Choroid plexus epithelial cell (primary cell): ENCODE measurements around the gene PKIG.

Experiments used
- DNase-seq: peaks from one replicate; pipeline ENCODE4 v3.0.0-alpha.2; 2010; ENCODE audit warnings: low read depth
- H3K4me3 ChIP-seq: 2 replicates; pipeline ENCODE4 v1.5.1; 2011; ENCODE audit warnings: low read depth, mild to moderate bottlenecking, control low read depth, low read length, moderate library complexity
- TF ChIP-seq, protein P1 (sequence below): conservative IDR thresholded peaks from 2 replicates; pipeline ENCODE4 v1.5.1; 2011; ENCODE audit warnings: low read depth, mild to moderate bottlenecking, control low read depth, inconsistent platforms, low read length, moderate library complexity

The PKIG gene

DNA sequence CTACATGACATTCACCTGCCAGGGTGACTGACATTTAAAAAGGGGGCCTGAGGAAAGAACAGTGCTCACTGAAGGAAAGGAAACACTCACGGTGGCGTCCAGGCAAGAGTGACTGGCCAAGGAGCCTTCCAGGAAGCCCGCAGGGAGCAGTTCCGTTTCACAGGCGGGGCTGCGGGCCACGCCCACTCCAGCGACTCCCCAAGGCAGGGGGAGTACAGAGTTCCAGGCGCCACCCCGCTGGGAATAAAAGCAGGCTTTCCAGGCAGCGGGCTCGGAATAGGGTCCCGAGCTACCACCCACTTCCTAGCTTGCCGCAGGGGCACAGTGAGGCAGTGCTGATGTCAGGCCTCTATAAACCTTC lies 34.2 kb downstream of the PKIG start:
- TF ChIP-seq, protein P1, sequence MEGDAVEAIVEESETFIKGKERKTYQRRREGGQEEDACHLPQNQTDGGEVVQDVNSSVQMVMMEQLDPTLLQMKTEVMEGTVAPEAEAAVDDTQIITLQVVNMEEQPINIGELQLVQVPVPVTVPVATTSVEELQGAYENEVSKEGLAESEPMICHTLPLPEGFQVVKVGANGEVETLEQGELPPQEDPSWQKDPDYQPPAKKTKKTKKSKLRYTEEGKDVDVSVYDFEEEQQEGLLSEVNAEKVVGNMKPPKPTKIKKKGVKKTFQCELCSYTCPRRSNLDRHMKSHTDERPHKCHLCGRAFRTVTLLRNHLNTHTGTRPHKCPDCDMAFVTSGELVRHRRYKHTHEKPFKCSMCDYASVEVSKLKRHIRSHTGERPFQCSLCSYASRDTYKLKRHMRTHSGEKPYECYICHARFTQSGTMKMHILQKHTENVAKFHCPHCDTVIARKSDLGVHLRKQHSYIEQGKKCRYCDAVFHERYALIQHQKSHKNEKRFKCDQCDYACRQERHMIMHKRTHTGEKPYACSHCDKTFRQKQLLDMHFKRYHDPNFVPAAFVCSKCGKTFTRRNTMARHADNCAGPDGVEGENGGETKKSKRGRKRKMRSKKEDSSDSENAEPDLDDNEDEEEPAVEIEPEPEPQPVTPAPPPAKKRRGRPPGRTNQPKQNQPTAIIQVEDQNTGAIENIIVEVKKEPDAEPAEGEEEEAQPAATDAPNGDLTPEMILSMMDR = no peak
- no peak for DNase-seq
- no peak overlapping the region for H3K4me3 ChIP-seq

DNA sequence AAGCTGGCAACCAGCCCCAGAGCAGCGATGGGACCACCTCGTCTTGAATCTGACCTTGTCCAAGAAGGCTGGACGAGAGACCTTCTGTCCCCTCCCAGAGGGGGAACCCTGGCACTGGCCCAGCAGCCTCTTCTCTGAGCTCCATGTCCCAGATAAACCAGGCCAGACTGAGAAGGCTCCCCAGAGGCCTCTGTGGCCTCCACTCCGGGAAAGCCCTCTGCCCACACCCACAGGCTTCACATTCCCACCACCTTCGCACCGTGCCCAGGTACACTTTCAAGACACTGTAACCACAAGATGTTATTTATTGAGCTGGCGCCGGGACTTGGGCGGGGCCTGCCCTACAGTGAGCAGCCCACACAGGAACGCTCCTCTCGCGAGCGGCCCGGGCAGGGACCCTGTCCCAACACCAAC lies 35.9 kb downstream of the PKIG start:
- DNase-seq = no peak

DNA sequence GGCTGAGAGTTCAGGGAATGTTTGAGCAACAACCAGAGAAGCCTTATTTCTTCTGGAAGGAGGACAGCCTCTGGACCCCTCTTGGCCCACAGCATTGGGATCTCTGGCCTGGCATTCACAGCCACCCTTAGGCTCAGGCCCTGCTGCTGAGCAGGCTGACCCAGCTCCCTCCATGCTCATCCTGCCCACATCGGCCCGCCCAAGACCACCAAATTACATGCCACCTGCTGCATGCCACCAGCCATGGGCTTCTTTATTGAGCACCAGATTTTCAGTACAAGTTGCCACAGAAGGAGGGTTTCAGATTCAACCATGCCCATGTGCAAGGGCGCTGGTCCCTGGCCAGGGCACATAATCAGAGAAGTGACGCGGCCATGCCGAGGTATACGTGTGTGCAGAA lies 36.9 kb downstream of the PKIG start:
- no peak for DNase-seq
- no peak overlapping the region for H3K4me3 ChIP-seq
- TF ChIP-seq, protein P1 = no peak

More for the DNA sequence above, 35.9 kb downstream of the PKIG start:
- no peak overlapping the region for H3K4me3 ChIP-seq
- TF ChIP-seq, protein P1 = no peak

DNA sequence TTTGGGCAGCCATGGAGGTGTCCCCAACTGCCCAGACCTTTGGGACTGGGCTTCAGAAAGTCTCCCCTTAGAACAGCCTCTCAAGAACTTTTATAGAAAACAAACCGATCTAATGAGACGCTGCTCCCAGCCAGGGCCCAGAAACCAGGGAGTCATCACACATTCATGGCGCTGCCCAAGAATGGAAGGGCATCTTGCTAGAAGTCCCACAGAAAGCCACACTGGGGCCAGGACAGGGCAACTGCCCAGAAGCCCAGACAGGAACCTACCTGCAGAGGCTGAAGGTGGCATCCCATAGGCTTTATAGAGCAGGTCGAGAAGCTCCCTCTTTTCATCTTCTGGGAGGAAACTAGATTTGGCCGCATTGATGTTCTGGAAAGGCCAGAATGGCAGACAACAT lies 37.7 kb downstream of the PKIG start:
- TF ChIP-seq, protein P1 = no peak
- no peak for DNase-seq
- no peak overlapping the region for H3K4me3 ChIP-seq

DNA sequence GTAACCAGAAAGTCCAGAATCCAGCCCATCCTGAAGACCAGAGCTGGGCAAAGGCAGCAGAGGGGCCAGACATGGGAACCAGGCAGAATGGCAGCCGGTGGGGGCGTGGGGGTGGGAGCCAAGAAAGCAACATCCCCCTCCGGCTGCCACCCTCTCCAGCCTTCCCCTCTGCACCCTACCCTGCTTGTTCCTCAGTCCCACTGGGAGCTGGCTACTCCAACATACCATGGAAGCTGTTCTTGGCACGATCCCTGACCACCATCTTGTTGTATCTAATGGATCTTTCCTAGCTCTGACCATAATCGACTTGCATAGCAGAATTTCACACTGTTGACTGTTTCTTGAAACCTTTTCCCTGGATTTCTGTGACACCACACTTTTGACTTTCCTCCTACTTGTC lies 38.9 kb downstream of the PKIG start:
- TF ChIP-seq, protein P1 = no peak
- DNase-seq = no peak
- no peak overlapping the region for H3K4me3 ChIP-seq

DNA sequence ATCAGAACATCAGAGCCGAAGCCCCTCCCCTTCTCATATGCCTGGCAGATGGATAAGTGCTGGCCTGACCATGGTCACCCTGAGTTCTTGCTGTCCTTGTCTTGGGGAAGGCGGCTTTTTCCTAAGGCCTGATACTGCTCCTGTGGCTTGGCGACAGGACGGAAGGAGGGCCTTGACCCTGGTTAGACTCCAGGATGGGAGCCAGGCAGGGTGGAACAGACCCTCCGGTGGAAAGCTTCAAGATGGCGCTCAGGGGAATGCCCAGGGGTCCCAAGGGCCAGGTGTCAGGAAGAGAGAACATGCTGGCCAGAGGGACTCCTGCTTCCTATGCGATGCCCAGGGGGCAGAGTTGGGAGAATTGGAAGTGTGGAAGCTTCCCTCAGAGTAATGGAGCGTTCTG lies 39.6 kb downstream of the PKIG start:
- DNase-seq = no peak
- TF ChIP-seq, protein P1 = no peak
- no peak overlapping the region for H3K4me3 ChIP-seq

DNA sequence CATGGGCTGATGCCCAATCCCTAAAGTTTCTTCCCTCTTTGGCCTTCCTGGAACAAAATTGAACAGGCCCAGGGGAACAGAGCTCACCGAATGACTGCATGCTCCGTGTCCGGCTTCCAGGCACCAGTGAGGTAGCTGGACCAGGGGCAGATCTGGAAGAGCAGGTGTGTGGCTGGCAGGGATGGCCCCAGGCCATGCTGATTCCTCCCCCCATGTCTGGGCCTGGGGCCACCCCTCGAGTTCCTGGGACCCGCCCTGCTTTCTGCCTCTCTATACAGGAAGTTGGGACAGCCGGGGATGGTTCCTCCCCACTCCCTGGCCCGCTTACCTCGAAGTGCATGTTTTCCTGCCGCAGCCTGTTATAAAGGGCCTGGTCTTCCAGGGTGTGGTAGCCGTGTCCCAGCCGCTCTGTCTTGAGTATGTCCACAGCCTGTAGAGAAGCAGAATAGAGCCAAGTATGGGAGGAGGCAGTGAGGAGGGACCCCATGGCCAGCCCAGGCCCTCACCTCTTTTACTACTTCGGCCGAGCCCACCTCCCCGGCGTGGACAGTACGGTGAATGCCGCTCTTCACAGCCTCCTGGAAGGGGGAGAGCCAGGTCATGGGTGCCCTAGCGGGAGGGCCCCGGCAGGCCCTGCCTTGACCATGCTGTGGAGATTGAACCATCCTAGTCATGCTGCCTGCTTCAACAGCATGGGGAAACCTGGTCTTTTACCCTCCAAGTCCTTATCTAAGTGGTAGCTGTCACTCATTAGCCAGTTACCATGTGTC lies 40.3 kb downstream of the PKIG start:
- no peak overlapping the region for H3K4me3 ChIP-seq
- DNase-seq = no peak
- TF ChIP-seq, protein P1 = no peak
